Progenitor cell of endocrine pancreas (in vitro differentiated cells): ENCODE data around the gene FUT8. TPM values are rescaled to one million over a fixed set of nuclear protein-coding genes. Genes with fewer than 3 reads are reported as not detected.

Experiments
- DNase-seq: peaks from one replicate; pipeline ENCODE4 v3.0.0; 2021; ENCODE audit warnings: low spot score; ENCODE audit not compliant: unreplicated experiment
- H3K27ac Mint-ChIP-seq: 2 replicates; pipeline ENCODE4 v1.8.0; 2021; ENCODE audit warnings: mild to moderate bottlenecking, moderate library complexity, mixed read lengths
- H3K27me3 Mint-ChIP-seq: 2 replicates; pipeline ENCODE4 v1.8.0; 2021; ENCODE audit warnings: mixed read lengths
- H3K36me3 Mint-ChIP-seq: 2 replicates; pipeline ENCODE4 v1.8.0; 2022; ENCODE audit warnings: mixed read lengths; ENCODE audit not compliant: insufficient read depth
- H3K4me1 Mint-ChIP-seq: 2 replicates; pipeline ENCODE4 v1.8.0; 2021; ENCODE audit warnings: low read depth, mixed read lengths
- H3K4me3 Mint-ChIP-seq: 2 replicates; pipeline ENCODE4 v1.8.0; 2021; ENCODE audit warnings: low read depth, mild to moderate bottlenecking, moderate library complexity, mixed read lengths
- H3K9me3 Mint-ChIP-seq: 2 replicates; pipeline ENCODE4 v1.8.0; 2021; ENCODE audit warnings: low read depth, mixed read lengths
- total RNA-seq: library from RNA; stranded (reverse); gene quantifications from 2 replicates; pipeline ENCODE4 v1.2.1, GENCODE V29; 2021
- TF ChIP-seq, protein P1 (sequence below): fragments of 200-600 bp; sonication (generic); IDR thresholded peaks from one replicate; pipeline ENCODE4 v1.5.0; 2021; ENCODE audit warnings: antibody characterized with exemption, mild to moderate bottlenecking; ENCODE audit not compliant: unreplicated experiment

The FUT8 gene
- total RNA-seq, 1 donor from 2014 or later = 38.8 TPM

DNA sequence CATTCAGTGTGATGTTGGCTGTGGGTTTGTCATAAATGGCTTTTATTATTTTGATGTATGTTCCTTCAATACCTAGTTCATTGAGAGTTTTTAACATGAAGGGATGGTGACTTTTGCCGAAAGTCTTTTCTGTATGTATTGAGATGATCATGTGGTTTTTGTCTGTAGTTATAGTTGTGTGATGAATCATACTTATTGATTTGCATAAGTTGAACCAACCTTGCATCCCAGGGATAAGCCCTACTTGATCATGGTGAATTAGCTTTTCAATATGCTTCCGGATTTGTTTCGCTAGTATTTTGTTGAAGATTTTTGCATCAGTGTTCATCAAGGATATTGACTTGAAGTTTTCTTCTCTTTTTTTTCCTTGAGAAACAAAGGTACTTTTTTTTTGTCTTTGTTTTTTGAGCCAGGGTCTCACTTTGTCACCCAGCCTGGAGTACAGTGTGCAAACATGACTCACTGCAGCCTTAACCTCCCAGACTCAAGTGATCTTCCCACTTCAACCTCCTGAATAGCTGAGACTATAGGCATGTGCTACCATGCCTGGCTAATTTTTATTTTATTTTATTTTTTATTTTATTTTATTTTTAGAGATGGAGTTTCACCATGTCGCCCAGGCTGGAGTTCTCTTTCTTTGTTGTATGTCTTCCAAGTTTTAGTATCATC, 121.3 kb downstream of the FUT8 start:
- Mint-ChIP-seq H3K36me3 (peaks cover 5% of the 10 kb centered on the region), H3K9me3 (peaks cover 7% of the 10 kb centered on the region), H3K4me3 (no peak overlapping the region), H3K27ac (no peak overlapping the region), H3K27me3 (no peaks in the 10 kb centered on the region), H3K4me1 (no peaks in the 10 kb centered on the region)
- no peak for DNase-seq
- TF ChIP-seq, protein P1, sequence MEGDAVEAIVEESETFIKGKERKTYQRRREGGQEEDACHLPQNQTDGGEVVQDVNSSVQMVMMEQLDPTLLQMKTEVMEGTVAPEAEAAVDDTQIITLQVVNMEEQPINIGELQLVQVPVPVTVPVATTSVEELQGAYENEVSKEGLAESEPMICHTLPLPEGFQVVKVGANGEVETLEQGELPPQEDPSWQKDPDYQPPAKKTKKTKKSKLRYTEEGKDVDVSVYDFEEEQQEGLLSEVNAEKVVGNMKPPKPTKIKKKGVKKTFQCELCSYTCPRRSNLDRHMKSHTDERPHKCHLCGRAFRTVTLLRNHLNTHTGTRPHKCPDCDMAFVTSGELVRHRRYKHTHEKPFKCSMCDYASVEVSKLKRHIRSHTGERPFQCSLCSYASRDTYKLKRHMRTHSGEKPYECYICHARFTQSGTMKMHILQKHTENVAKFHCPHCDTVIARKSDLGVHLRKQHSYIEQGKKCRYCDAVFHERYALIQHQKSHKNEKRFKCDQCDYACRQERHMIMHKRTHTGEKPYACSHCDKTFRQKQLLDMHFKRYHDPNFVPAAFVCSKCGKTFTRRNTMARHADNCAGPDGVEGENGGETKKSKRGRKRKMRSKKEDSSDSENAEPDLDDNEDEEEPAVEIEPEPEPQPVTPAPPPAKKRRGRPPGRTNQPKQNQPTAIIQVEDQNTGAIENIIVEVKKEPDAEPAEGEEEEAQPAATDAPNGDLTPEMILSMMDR = no peak

DNA sequence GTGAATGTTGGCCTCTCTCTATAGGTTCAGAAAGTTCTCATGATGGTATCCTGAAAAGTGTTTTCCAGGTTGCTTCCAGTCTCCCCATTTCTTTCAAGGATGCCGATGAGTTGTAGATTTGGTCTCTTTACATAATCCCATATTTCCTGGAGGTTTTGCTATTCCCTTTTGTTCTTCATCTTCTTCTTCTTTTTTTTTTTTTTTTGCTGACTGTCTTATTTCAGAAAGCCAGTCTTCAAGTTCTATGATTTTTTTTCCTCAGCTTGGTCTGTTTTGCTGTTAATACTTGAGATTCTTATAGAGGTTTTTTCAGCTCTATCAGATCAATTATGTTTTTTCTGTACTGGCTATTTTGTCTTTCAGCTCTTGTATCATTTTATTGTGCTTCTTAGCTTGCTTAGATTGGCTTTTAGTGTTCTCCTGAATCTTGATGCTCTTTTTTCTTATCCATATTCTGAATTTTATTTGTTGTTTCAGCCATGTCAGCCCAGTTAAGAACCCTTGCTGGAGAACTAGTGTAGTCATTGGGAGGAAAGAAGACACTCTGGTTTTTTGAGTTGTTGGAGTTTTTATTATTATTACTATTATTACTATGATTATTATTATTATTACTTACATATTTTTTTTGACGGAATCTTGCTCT, 124.4 kb downstream of the FUT8 start:
- no peak for DNase-seq
- no peak overlapping the region for H3K4me3 Mint-ChIP-seq
- no peak overlapping the region for H3K27ac Mint-ChIP-seq
- H3K36me3 Mint-ChIP-seq = no peaks in the 10 kb centered on the region
- TF ChIP-seq, protein P1 = no peak
- no peaks in the 10 kb centered on the region for H3K9me3 Mint-ChIP-seq
- H3K4me1 Mint-ChIP-seq = no peaks in the 10 kb centered on the region
- no peaks in the 10 kb centered on the region for H3K27me3 Mint-ChIP-seq

DNA sequence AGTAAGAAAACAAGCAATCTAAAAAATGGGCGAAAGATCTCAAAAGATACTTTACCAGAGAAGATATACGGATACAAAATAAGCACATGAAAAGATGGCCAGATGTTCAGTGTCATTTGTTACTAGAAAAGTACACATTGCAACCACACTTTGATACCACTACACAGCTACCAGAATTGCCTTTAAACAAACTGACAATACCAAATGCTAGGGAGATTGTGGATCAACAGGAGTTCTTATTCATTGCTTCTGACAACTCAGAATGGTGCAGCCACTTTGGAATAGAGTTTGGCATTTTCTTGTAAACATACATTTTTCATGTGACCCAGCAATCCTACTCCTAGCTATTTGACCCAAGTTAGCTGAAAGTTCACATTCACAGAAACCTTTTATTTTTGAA, 136.3 kb downstream of the FUT8 start:
- Mint-ChIP-seq H3K9me3 (no peaks in the 10 kb centered on the region), H3K27me3 (no peaks in the 10 kb centered on the region), H3K27ac (no peak overlapping the region), H3K4me3 (no peak overlapping the region), H3K4me1 (peaks cover 9% of the 10 kb centered on the region), H3K36me3 (no peaks in the 10 kb centered on the region)
- DNase-seq = no peak
- TF ChIP-seq, protein P1 = no peak

DNA sequence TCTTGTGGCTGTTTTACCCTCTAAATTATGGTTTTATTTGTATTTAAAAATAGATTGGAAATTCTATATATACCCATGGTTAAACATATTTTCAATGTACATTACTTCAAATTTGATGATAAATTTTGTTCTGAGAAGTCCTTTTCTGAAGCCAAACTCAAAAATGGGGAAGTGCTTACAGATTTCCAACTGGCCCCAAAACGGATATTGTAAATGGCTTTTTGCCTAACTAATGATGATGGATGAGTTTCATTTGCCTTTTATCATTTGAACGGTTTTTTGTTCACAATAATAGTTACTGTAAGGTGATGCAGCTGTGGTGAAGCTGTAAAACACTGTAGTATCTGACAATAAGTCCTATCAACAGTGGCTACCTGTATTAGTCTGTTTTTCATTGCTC, 136.9 kb downstream of the FUT8 start:
- peaks cover 9% of the 10 kb centered on the region for H3K4me1 Mint-ChIP-seq
- H3K9me3 Mint-ChIP-seq = no peaks in the 10 kb centered on the region
- no peaks in the 10 kb centered on the region for H3K36me3 Mint-ChIP-seq
- no peak overlapping the region for H3K27ac Mint-ChIP-seq
- no peak overlapping the region for H3K4me3 Mint-ChIP-seq
- no peaks in the 10 kb centered on the region for H3K27me3 Mint-ChIP-seq
- no peak for DNase-seq
- TF ChIP-seq, protein P1 = no peak

DNA sequence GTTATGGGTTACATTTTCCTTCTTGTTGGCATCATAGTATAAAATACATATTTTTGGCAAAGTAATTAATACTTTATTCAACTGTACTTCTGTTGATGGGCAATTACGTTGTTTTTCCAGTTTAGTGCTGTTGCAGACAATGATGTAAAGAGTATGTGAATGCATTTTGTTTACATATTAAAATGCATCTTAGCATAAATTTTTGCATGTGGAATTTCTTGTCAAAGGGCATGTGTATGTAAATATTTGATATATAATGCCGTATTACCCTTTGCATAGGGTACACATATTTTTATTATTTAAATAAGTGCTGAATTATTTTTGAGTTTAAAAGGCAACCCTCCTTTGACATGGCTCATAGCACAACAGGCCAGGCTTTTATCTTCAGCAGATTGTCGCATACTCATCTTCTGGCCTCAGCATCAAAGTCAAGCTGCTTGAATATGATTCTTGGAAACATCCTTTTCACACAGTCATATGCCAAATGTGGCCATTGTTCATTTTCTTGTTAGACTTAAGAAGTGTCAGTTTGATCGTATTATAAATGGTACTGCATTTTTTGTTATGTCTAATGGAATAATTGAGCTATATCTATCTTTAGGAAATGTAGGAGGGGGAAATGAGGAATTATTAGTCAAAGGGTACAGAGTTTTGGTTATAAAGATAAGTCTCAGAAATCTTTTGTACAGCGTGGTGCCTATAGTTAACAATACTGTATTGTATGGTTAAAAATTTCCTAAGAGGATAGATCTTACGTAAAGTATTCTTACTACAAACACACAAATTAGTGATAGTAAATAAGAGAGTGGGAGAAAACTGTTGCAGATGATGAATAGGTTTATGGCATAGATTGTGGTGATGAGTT, 138.5 kb downstream of the FUT8 start:
- TF ChIP-seq, protein P1 = no peak
- peaks cover 9% of the 10 kb centered on the region for H3K4me1 Mint-ChIP-seq
- no peaks in the 10 kb centered on the region for H3K36me3 Mint-ChIP-seq
- no peak for DNase-seq
- no peaks in the 10 kb centered on the region for H3K9me3 Mint-ChIP-seq
- H3K27me3 Mint-ChIP-seq = no peaks in the 10 kb centered on the region
- H3K4me3 Mint-ChIP-seq = no peak overlapping the region
- no peak overlapping the region for H3K27ac Mint-ChIP-seq
